Activated B cell treated with CpG ODN at 0.5 μM for 24 hours (primary cell): ENCODE measurements around the gene PIP4K2C. TPM values are rescaled to one million over a fixed set of nuclear protein-coding genes. Genes with fewer than 3 reads are reported as not detected.

Experiments used
- ATAC-seq: fragments of 200-7000 bp; cut with Tn5 transposase; one replicate; pipeline ENCODE4 v1.10.0; 2021; ENCODE audit warnings: low read depth, mild to moderate bottlenecking, moderate library complexity
- CTCF ChIA-PET: fragments of 350-600 bp; sonication (Branson Sonifier 250); formaldehyde crosslinking; loops from one replicate; lab custom pipeline; 2021; ENCODE audit warnings: antibody characterized with exemption; lab: Charles Lee
- POLR2A ChIA-PET: fragments of 350-600 bp; sonication (Branson Sonifier 250); formaldehyde crosslinking; loops from one replicate; lab custom pipeline; 2021; ENCODE audit warnings: antibody characterized with exemption; lab: Charles Lee
- DNase-seq: peaks from one replicate; pipeline ENCODE4 v3.0.0; 2022
- H3K27ac Mint-ChIP-seq: one replicate; pipeline ENCODE4 v1.8.0; 2020; ENCODE audit warnings: mixed read lengths
- H3K27me3 Mint-ChIP-seq: one replicate; pipeline ENCODE4 v1.8.0; 2021; ENCODE audit warnings: mixed read lengths
- H3K36me3 Mint-ChIP-seq: one replicate; pipeline ENCODE4 v1.8.0; 2021; ENCODE audit warnings: low read depth, mixed read lengths
- H3K4me1 Mint-ChIP-seq: one replicate; pipeline ENCODE4 v1.8.0; 2021; ENCODE audit warnings: mixed read lengths
- H3K4me3 Mint-ChIP-seq: one replicate; pipeline ENCODE4 v1.8.0; 2020; ENCODE audit warnings: mild to moderate bottlenecking, mixed read lengths
- H3K9me3 Mint-ChIP-seq: one replicate; pipeline ENCODE4 v1.8.0; 2020; ENCODE audit warnings: mixed read lengths
- intact Hi-C: fragments of 100-400 bp; cut with micrococcal nuclease; formaldehyde crosslinking; loops from one replicate; pipeline ENCODE4 v1.15.1; 2024
- total RNA-seq: library from RNA; stranded (reverse); gene quantifications from 2 replicates; pipeline ENCODE4 v1.2.3, GENCODE V29; 2022
- TF ChIP-seq, protein P1 (sequence below): fragments of 200-600 bp; IDR thresholded peaks from one replicate; pipeline ENCODE4 v1.8.0; 2022; ENCODE audit warnings: antibody characterized with exemption, mild to moderate bottlenecking

The PIP4K2C gene
- total RNA-seq, 1 donor from 2014 or later: 16.5 TPM

GRCh38 chr12:57604992-57605810, 14.2 kb downstream of the PIP4K2C start:
- Mint-ChIP-seq H3K4me1 (peaks cover 16% of the 10 kb centered on the region), H3K9me3 (no peaks in the 10 kb centered on the region), H3K4me3 (peak overlapping the region; percentile 77), H3K36me3 (peaks cover 26% of the 10 kb centered on the region), H3K27me3 (peaks cover 35% of the 10 kb centered on the region), H3K27ac (no peak overlapping the region)
- ChIA-PET POLR2A (interaction anchor here (1.1 to 1.3 kb wide), 3 partner anchors 12 to 117 kb away, joined by 3 to 5 read pairs (median 4); partner anchors contain the start of gene PIP4K2C), CTCF (interaction anchor here (1.0 kb wide), 1 partner anchor 9 kb away, joined by 3 read pairs; no protein-coding TSS in a partner anchor)
- DNase-seq (no peak), ATAC-seq (peak; percentile 49)
- TF ChIP-seq, protein P1, sequence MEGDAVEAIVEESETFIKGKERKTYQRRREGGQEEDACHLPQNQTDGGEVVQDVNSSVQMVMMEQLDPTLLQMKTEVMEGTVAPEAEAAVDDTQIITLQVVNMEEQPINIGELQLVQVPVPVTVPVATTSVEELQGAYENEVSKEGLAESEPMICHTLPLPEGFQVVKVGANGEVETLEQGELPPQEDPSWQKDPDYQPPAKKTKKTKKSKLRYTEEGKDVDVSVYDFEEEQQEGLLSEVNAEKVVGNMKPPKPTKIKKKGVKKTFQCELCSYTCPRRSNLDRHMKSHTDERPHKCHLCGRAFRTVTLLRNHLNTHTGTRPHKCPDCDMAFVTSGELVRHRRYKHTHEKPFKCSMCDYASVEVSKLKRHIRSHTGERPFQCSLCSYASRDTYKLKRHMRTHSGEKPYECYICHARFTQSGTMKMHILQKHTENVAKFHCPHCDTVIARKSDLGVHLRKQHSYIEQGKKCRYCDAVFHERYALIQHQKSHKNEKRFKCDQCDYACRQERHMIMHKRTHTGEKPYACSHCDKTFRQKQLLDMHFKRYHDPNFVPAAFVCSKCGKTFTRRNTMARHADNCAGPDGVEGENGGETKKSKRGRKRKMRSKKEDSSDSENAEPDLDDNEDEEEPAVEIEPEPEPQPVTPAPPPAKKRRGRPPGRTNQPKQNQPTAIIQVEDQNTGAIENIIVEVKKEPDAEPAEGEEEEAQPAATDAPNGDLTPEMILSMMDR: no peak
- intact Hi-C loops: loop anchor here (1.0 kb wide), 2 partner anchors 9 to 14 kb away; partner anchors contain the start of gene PIP4K2C

DNA sequence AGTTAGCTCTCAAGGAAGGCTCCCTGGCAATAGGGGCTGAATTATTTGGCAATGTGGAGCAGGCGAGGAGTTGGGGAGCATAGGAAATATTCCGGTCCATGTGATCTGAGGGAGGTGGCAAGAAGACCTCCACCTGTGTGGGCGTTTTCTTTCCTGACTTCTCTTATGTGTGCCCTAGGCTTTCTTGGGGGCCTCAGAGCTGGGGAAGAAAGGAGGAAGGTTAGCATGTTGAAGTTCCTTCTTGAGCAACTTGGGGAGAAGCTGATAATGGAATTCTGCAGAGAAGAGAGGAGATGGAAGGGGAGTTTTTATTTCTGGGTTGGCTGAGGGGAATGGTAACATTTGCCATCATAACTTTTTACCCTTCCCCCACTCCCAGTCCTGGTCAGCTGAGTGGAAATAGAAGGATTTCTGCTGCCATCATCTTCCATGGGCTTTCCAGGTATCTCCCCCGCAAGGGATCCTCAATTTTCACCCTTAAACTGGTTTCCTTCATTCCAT, 14.9 kb downstream of the PIP4K2C start:
- H3K27ac Mint-ChIP-seq: no peak overlapping the region
- no peaks in the 10 kb centered on the region for H3K9me3 Mint-ChIP-seq
- no peak overlapping the region for H3K4me3 Mint-ChIP-seq
- H3K4me1 Mint-ChIP-seq: peaks cover 22% of the 10 kb centered on the region
- no peak for ATAC-seq
- ChIA-PET POLR2A (interaction anchor here (1.1 to 1.3 kb wide), 2 partner anchors 13 to 15 kb away, joined by 3 to 4 read pairs; partner anchors contain the start of gene PIP4K2C), CTCF (interaction anchor here (1.0 kb wide), 1 partner anchor 9 kb away, joined by 3 read pairs; no protein-coding TSS in a partner anchor)
- peaks cover 19% of the 10 kb centered on the region for H3K36me3 Mint-ChIP-seq
- H3K27me3 Mint-ChIP-seq: peaks cover 41% of the 10 kb centered on the region
- TF ChIP-seq, protein P1: no peak
- DNase-seq: no peak
- intact Hi-C loops: loop anchor here (1.0 kb wide), 1 partner anchor 8 kb away; no protein-coding TSS in a partner anchor

GRCh38 chr12:57606399-57606798, 15.4 kb downstream of the PIP4K2C start:
- peaks cover 26% of the 10 kb centered on the region for H3K4me1 Mint-ChIP-seq
- ChIA-PET POLR2A (no interaction called here), CTCF (interaction anchor here (1.0 kb wide), 1 partner anchor 8 kb away, joined by 3 read pairs; no protein-coding TSS in a partner anchor)
- H3K9me3 Mint-ChIP-seq: no peaks in the 10 kb centered on the region
- H3K36me3 Mint-ChIP-seq: peaks cover 14% of the 10 kb centered on the region
- no peak for DNase-seq
- H3K27ac Mint-ChIP-seq: no peak overlapping the region
- TF ChIP-seq, protein P1: no peak
- ATAC-seq: no peak
- peaks cover 42% of the 10 kb centered on the region for H3K27me3 Mint-ChIP-seq
- intact Hi-C loops: no loop called here
- H3K4me3 Mint-ChIP-seq: peak overlapping the region; percentile 13

GRCh38 chr12:57606821-57607220, 15.8 kb downstream of the PIP4K2C start:
- intact Hi-C loops: no loop called here
- Mint-ChIP-seq H3K27me3 (peaks cover 42% of the 10 kb centered on the region), H3K4me1 (peaks cover 27% of the 10 kb centered on the region), H3K27ac (no peak overlapping the region), H3K36me3 (peaks cover 10% of the 10 kb centered on the region), H3K9me3 (no peaks in the 10 kb centered on the region), H3K4me3 (no peak overlapping the region)
- DNase-seq: no peak
- TF ChIP-seq, protein P1: no peak
- no peak for ATAC-seq
- ChIA-PET POLR2A (no interaction called here), CTCF (no interaction called here)
